ENCODE measurements around the gene KREMEN1. TPM values are rescaled to one million over a fixed set of nuclear protein-coding genes. Genes with fewer than 3 reads are reported as not detected.

KREMEN1 gene
- total and polyA plus RNA-seq, 2 experiments from 2014 or later, result 1.8 to 3.8 TPM

GRCh38 chr22:29207243-29207550, 134.4 kb downstream of the KREMEN1 start (continued):
- TF ChIP-seq CTCF (conservative IDR thresholded peaks at IDR 0.05; ENCODE audit: low read depth in 2 of 2) (no peak), EZH2 (IDR thresholded peaks at IDR 0.05; ENCODE audit: low read depth, unreplicated experiment) (no peak), POLR2AphosphoS5 (IDR thresholded peaks at IDR 0.05; ENCODE audit: low read depth) (no peak), NANOG (IDR thresholded peaks at IDR 0.05; ENCODE audit: borderline replicate concordance) (no peak), EZH2phosphoT487 (IDR thresholded peaks at IDR 0.05; ENCODE audit: unreplicated experiment) (no peak), STAT1 (IDR thresholded peaks at IDR 0.05; ENCODE audit: unreplicated experiment) (no peak)
- TF ChIP-seq, protein P1, sequence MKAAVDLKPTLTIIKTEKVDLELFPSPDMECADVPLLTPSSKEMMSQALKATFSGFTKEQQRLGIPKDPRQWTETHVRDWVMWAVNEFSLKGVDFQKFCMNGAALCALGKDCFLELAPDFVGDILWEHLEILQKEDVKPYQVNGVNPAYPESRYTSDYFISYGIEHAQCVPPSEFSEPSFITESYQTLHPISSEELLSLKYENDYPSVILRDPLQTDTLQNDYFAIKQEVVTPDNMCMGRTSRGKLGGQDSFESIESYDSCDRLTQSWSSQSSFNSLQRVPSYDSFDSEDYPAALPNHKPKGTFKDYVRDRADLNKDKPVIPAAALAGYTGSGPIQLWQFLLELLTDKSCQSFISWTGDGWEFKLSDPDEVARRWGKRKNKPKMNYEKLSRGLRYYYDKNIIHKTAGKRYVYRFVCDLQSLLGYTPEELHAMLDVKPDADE (IDR thresholded peaks at IDR 0.05), result no peak

DNA sequence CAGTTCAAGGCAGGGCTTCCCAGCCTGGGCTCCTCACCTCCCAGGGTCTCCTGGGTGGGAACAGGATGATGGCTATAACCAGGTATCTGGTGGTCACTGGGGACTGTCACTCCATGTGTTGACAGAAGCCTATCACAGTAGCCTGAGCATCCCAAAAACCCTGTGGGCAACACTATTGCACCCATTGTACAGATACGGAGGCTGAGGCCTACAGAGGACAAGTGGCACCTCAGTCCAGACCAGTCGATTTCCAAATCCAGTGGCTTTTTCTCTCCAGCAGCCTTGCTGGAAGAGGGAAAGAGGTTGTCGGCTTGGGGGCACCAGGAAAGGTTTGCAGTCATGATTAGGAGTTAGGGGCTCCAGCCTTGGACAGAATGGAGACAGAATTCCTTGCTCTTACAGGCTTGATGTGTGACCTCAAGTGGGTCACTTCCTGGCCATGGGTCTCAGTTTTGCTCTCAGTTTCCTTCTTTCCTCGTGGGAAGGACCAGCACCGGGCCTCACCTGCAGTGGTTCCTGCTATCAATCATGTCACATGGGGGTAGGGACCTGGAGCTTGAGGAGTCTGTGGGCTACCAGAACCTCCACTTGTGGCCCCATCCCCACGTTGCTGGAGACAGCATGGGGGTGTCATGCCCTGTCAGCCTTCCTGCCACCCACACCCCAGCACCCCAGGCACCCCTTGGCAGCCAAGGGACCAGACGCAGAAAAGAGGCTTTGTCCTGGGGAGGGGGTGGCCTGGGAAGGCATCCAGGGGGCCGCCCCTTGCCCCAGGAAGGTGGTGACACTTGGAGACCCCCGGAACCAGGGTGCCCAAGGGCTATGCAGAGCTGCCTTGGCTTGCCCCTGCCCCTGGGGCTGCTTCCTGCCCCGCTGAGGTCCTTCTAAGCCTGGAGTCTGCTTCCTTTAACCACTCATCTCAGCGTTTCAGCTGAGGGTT, 135.0 kb downstream of the KREMEN1 start:
- no peak for DNase-seq (ENCODE audit: low spot score)
- H3K27me3 Mint-ChIP-seq (ENCODE audit: insufficient read depth, low read depth, poor library complexity), result peaks cover 26% of the 10 kb centered on the region
- TF ChIP-seq POLR2AphosphoS5 (IDR thresholded peaks at IDR 0.05; ENCODE audit: low read depth), result no peak
- TF ChIP-seq CTCF (conservative IDR thresholded peaks at IDR 0.05; ENCODE audit: low read depth in 2 of 2), result no peak
- no peak for TF ChIP-seq REST (IDR thresholded peaks at IDR 0.05; ENCODE audit: unreplicated experiment)

More for the DNA sequence above, 135.0 kb downstream of the KREMEN1 start:
- H3K36me3 ChIP-seq (ENCODE audit: insufficient read depth), result no peaks in the 10 kb centered on the region
- H4K20me1 ChIP-seq (replicated peaks; ENCODE audit: insufficient read depth), result no peaks in the 10 kb centered on the region
- H2AFZ ChIP-seq, result no peak overlapping the region
- H3K27ac ChIP-seq (ENCODE audit: low read depth), result no peak overlapping the region
- peaks cover 13% of the 10 kb centered on the region; the same call in 1 of the 2 replicates for H3K4me1 ChIP-seq (ENCODE audit: insufficient read depth)
- Mint-ChIP-seq H3K9me3 (no peaks in the 10 kb centered on the region), H3K27ac (no peak overlapping the region), H3K36me3 (ENCODE audit: low read depth) (no peaks in the 10 kb centered on the region; the same call in 2 of the 3 replicates), H3K4me3 (no peak overlapping the region), H3K4me1 (peaks cover 22% of the 10 kb centered on the region)
- H3K27me3 ChIP-seq (ENCODE audit: insufficient read depth), result peaks cover 7% of the 10 kb centered on the region; the same call in 1 of the 2 replicates
- no peaks in the 10 kb centered on the region for H3K79me2 ChIP-seq (replicated peaks; ENCODE audit: insufficient read depth)
- H3F3A ChIP-seq (replicated peaks; ENCODE audit: low read depth), result 0 out of 2 replicates have a peak, but pooled peaks cover 16% of the 10 kb centered on the region
- H3K4me2 ChIP-seq, result no peak overlapping the region
- ATAC-seq, result no peak
- H3K9me2 ChIP-seq (ENCODE audit: insufficient read depth), result no peaks in the 10 kb centered on the region
- H3K4me3 ChIP-seq, result no peak overlapping the region
